Measurements from ENCODE around the gene TECPR2.

The TECPR2 gene

DNA sequence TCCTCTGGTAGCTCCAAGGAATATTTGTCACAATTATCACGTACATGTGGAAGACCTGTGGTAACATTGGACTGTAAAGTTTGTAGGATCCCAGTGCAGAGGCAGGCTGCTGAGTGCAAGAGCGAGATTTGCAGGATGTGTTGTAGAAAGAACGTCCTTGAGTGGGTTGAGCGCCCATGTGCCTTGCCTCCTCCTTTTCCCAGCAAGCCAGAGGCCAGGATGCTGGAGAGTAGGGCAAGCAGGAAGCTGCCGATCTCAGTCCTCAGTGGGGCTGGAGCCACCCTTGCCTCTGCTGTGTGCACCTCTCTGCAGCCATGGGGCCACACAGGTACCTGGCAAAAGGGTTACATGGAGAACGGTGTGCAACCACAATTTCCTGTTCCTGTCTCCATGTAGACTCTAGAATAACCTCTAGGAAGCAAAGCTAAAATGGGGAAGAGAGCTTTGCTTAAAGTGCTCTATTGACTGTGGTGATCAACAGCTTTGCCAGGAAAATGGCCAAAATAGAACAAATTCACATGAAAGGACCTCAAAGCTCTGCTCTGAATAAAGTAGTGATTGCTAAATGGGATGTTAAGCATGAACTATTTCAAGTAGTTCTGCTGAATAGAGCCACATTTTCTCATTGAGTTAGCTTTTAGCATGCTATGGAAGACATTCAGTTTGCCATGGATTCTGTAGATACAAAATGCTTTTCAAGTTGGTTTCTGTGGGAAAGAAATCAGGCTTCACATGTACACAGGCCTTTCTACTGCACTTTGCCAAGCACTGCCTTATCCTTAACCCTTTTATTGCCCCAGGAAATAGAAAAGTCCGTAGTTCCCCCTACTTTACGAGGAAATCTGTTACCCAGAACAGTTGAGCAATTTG is 109.4 kb downstream of the TECPR2 start:
- DNase-seq (ENCODE audit: low spot score), result no peak

DNA sequence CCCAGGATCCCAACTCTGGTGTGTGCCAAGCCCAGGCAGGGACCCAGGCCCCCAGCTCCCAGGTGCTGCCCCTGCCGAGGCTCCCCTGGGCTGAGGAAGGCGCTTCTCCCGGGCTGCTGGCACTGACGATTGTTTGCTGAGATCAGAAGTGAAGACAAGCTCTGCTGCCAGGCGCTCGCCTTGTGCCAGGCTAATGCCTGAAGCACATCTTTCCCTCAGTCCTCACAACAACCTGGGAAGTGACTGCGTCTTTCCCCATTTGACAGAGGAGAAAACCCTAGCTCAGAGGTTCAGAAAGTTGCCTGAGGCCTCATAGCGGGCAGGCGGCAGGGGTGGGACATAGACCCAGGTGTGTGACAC is 110.0 kb downstream of the TECPR2 start:
- no peak for DNase-seq (ENCODE audit: low spot score)

DNA sequence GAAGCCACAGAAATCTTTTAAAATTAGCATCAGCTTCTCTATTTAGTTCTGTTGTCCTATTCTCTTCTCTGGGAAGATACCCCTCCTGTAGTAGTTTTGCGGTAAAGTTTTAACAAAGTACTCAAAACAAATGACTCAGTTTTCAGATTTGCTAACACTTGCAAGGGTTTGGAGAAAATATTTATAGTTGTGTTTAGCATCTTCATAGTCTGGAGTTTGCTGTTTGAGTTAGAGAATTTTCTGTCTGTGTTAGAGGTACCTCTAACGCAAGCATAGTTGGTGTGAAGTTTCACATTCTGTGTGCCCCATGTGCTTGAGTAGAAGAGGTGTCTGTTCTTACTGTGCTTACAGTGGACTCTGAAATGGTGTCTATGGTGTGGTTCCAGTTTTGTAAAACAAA is 110.8 kb downstream of the TECPR2 start:
- no peak for DNase-seq (ENCODE audit: low spot score)

DNA sequence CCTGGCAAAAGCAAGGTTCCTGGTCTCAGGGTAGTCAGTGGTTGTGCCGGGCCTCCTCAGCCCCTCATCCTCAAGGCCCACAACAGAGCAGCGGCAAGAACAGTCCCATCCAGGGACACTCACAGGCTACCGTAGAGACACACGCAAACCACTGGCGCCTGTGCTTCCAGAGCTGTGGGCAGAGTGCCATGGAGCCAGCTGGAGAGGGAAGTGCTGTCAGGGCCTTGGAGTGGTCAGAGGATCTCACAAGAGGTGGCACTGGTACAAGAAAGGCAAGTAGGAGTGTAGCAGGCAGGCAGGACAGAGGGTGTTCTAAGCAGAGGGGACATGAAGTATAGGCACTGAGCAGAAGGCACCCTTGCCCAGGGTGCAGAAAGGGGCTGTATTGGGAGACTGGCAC is 112.2 kb downstream of the TECPR2 start:
- no peak for DNase-seq (ENCODE audit: low spot score)

DNA sequence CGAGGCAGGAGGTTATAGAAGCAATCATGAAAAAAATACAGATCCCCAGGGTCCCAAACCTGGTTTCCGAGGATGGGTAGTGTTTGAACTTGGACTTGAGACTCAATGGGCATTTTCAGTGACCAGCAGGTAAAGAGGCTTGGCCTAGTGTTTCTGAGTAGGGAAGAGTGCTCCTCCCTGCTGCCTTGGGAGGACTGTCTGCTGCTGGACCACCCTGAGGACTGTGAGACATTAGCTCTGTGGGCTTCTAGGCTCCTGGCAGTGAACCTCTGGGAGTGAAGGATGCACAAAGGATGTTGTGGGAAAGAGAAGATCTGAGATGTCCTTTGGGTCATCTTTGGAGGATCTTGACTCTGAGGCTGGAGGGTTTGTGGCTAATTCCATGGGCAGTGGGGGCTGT is 116.4 kb downstream of the TECPR2 start:
- no peak for DNase-seq (ENCODE audit: low spot score)

DNA sequence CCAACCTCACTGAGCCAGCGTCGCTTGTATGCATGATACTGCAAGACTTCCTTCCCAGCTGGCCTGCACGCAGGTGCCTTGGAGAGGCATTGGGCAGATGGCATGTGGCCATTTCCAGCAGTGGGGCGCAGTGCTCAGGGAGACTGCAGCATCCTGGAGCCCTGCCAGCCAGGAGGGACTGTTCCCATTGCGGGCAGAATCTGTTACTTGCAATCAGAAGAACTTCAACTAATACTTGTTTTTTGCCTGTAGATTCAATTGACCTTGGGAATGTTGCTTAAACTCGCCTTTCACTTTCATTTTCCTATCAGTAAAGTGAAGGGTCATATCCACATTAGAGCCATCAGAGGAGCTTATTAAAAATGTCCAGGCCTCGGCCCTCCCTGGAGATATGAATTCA is 117.0 kb downstream of the TECPR2 start:
- no peak for DNase-seq (ENCODE audit: low spot score)

DNA sequence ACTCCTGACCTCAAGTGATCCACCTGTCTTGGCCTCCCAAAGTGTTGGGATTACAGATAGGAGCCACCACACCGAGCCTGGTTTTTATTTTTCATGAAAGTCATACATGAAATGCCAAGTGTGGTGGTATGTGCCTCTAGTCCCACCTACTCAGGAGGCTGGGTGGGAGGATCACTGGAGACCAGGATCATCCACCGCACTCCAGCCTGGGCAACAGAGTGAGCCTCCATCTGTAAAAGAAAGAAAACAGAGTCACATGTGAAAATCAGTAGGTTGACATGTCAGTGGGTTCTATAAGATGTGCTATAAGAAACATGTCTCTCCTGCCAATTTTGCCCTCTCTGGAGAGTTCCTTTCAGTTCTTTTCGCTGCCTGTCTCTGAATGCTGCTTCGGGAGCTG is 118.6 kb downstream of the TECPR2 start:
- no peak for DNase-seq (ENCODE audit: low spot score)

DNA sequence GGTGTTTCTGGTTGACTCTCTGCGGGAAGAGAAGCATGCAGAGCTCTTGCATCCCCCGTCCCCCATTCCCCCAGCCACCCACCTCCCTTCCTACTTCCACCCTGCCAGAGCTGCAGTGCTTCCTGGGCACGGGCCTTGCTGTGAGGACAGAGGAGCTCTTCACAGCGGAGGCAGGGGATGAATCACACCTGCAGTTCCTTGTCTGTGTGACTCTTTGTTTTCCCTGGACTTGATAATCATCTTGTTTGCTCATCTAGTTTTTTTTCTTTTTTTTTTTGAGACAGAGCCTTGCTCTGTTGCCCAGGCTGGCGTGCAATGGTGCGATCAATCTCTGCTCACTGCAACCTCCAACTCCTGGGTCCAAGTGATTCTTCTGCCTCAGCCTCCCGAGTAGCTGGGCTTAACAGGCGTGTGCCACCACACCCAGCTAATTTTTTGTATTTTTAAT is 119.1 kb downstream of the TECPR2 start:
- no peak for DNase-seq (ENCODE audit: low spot score)

DNA sequence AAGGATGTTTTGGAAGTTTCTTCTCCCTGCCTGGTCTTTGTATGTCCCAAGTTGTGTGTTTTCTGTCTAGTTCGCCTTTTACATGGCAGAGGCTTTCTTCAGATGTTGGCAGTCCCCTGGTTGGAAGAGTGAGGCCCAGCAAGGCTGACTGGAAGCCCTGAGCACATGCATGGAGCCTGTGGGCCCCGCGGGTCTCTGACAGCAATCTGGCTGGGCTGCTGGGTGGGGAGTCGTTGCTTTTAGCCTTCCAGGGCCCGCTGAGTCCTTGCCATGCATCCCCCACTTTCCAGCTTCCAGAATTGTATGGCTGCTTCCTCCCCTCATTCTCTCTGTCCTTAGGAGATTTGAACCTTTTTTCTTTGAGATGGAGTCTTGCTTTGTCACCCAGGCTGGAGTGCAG is 121.6 kb downstream of the TECPR2 start:
- no peak for DNase-seq (ENCODE audit: low spot score)

DNA sequence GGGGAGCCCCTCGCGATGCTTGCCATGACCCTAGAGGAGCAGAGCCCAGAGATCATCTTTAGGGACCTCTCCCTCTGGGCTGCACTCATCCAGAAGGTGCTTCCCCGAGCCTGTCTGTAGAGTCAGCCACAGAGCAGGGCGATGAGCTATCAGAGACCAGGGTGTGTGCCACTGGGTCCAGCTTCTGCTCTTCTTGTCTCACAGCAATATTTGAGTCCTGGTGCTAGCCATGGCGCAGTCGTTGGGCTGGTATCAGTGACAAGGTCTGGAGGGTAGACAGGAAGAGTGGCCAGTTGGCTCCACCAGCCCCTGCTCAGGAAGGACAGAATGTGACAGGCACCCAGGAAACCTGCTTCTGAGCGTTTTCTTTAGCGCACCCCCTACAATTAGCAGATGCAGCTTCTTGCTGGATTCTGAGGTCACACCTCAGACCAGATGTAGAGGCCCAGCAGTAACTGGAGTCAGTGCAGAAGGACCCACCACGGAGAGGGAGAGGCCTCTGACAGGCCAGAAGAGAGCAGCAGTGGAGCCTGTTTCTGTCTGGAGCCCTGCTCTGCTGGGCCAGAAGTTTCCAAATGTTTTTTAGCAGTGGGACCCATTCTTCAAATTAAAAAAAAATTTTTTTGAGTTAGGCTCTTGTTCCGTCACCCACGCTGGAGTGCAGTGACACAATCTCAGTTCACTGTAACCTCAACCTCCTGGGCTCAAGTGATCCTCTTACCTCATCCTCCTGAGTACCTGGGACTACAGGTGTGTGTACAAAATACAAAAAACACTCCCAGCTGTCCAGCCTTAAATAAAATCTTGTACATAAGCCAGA is 123.2 kb downstream of the TECPR2 start:
- DNase-seq (ENCODE audit: low spot score), result no peak

DNA sequence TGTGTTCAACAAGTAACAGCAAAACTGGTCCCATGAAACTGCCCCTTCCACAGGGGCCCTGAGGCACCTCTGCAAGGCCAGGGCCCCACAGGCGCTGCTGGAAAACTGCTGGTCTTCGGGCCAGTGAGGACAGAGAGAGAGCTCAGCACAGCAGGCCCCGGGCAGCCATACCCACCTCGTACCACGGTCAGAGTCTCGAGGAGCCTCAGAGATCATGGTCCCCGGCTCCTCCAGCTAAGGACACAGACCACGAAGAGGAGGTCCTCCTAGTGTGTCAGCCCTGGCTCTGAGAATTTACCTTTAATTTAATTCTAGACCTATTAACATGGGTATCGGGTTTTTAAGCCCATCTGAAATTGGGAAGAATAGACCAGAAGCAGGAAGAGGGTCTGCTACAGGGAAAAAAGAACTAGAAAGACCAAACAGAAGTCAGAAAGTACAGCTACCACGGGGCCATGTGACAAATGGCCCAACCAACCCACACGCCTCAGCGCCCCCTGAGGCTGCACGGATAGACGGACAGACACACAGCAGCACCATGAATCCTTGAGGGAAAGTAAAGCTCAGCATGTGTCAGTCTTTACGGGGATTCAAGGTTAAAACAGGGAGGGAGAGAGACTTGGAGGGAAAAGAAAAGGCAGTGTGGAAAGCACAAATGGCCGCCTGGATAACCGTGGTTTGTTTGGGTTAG is 123.9 kb downstream of the TECPR2 start:
- DNase-seq (ENCODE audit: low spot score), result no peak

DNA sequence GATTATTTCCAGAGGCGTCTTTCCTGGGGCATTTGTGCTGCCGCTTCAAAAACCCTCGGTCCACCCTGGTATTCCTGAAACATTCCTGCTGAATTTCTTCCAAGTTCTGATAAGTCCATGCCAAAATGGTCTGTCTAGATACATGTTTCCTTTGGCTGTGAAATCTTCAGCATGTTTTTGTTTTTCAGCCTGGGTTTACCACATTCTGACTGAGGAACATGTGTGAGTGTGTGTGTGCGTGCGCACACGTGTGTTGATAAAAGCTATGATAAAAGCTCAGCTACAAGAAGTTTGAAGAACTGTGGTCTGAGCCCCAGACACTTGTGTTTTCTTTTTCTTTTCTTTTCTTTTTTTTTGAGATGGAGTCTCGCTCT is 124.5 kb downstream of the TECPR2 start:
- DNase-seq (ENCODE audit: low spot score), result no peak

DNA sequence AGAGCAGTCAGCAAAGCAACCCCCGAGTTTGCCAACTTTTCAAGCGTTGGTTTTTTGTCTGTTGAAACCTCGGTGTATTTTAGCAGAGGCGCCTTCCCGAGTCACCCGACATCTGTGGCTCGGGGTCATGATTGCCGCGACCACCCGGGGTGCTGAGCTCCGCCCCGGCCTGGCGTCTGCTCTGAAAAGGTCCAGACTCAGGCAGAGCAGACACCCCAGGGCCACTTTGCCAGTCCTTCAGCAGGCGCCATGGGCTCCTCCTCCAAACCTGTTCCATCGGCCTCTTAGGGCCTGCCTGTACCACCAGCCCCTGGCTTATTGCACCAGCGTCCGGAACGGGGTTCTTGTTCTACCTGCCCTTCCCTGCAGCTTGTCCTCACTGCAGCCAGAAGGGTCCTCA is 127.7 kb downstream of the TECPR2 start:
- peak; percentile 39 for DNase-seq (ENCODE audit: low spot score)

DNA sequence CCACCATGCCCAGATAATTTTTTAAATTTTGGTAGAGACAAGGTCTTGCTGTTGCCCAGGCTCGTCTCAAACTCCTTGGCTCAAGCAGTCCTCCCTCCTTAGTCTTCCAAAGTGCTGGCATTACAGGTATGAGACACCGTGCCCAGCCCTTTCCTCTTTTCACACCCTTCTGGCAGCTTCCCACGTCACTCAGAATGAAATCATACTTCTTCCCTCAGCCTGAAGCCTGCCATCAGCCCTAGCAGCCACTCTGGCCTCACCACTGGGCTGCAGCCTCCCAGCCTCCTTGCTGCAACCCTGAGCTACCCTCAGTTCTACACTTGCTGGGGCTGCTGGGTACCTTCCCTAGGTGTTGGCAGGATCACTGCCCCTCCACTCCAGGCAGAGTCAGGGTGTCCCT is 128.6 kb downstream of the TECPR2 start:
- DNase-seq (ENCODE audit: low spot score), result no peak

DNA sequence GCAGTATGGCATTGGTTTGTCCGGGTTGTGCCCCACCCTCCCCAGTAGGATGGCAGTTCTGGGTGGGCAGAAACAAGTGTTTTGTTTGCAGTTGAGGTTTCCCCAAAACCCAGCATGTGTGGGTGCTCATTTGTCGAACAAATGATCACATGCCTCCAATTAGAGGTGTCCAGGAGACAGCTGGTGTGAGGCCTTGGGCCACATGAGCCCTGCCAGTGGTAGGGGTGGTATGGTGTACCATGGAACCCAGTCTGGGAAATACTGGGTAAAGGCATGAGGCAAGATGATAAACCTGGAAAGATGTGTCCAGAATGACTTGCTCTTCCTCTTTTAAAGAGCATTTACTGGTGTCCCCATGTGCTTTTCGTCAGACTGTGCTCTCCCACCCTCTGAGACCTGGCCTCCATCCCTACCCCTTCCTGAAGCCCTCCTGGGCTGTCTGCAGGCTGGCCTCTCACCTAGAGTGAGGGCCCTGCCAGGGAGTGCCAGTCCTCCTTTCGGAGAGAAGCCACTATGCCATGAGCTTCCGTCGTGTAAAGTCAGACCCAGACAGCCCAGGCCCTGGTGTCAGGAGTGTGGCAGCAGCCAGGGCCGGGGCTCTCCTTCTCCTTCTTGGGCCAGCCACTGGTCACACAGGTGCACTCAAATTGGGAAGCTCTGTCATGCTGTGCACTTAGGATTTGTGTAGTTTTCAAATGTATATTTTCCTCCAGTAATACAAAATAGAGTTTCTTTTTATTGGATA is 129.2 kb downstream of the TECPR2 start:
- no peak for DNase-seq (ENCODE audit: low spot score)

DNA sequence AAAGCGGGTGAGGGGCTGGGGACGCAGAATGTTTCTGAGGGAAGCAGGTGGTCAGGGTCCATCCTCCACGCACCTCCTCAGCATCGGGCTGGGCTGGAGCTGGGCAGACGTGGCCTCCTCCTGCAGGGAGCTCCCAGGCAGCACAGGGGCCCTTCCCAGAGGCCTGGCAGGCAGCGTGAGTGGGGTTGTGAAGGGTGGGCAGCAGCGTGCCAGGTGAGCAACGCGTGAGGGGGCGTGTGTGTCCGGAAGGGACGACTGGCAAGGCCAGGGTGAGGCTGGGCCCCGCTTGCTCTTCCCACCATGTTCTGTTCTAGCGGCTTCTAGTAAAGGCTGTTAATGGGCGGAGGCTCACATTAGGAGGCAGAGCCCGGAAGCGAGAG is 129.8 kb downstream of the TECPR2 start:
- no peak for DNase-seq (ENCODE audit: low spot score)

DNA sequence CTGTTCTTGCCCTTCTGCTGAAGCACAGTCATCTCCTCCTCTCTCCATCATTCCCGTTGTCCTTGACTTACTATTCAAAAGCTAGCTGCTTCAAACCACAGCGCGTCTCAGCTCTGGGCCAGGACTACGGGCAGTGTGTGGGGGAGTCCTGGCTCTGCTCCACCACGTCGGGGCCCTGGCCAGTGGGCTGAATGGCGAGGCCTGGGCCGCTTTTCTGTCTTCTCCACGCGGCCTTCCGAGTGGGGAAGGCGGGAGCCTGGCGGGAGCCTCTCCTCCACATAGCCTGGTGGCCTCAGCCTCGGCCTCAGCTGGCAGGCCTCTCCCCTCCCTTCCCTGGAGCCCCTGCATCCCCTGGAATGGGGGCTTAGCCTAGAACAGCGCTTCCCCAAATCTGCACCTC is 130.4 kb downstream of the TECPR2 start:
- peak; percentile 37 for DNase-seq (ENCODE audit: low spot score)

DNA sequence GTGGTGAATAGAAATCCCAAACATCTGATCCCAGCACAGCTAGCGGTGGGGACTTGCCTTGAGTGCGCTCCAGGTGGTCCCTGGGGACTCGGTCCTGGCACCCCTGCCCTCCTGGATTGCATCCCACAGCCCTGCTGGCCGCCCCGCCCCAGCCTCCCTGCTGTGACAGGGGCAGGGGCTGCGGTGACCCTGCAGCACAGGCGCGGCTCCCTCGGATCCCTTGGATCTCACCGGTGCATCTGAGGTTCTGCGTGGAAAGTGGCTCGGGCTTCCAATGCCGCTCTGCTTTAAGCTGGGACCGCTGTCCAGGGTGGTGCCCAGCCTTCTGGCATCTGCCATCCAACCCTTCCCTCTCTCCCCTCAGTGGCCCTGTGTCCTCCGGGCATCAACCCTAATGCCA is 130.8 kb downstream of the TECPR2 start:
- peak; percentile 42 for DNase-seq (ENCODE audit: low spot score)

DNA sequence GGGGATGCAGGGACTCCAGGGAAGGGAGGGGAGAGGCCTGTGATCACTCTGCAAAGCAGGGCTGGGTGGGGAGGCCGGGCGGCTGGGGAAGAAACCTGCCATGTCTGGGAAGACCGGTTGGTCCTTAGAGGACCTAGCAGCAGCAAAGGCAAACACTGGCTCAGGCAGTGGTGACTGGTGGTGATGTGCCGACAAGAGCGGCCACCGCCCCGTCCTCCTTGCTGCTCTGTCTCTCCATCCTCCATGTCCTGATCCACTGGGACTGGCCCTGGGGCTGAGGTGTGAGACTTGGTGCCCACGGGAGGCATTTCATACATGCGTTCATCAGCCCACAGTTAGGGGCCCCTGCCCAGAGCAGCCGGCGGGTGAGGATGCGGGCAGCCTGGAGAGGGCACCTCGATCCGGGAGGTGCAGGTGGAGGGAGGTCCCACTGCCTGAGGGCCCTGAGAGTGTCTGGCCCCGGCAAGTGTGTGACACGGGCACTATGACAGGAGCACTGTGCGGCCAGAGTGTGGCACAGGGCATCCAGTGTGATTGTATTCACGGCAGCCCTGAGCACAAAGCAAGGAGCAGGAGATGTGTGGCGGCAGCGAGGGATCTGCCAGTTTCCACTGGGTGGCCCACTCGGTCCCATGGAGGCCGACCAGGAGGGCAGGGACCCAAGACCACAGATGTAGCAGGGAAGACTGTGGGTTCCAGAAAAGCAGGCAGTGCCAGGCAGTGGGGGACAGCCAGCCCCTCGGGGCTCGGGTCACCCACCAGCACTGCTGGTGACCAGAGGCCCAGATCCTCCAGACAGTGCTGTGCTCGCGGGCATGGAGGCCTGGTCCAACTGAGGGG is 133.0 kb downstream of the TECPR2 start:
- peak; percentile 43 for DNase-seq (ENCODE audit: low spot score)

DNA sequence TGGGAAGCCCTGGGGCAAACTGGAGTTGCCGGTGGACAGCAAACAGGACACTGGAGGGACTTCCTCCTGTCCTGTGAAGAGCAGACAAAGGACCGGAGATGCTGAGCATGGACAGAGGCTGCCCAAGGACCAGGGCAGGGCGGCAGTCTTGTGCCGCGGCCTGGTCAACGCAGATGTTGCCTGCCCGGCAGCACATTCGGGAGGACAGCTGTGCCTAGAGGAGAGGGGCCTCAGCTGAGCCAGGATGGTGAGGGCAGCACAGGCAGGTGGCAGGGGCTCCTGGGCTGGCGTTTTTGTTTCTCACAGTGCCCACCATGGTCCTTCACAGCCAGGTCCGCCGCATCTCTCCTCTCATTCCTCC is 133.6 kb downstream of the TECPR2 start:
- no peak for DNase-seq (ENCODE audit: low spot score)
